Calu3 (cell line): ENCODE results near the gene FBXO28. TPM values are rescaled to one million over a fixed set of nuclear protein-coding genes. Genes with fewer than 3 reads are reported as not detected.
A peak's percentile ranks its signal among the peaks of the same experiment; 100 is the strongest.

ENCODE experiments used
- BruUV-seq: library from RNA; stranded (reverse); fragments of 400-500 nt; replicated peaks from 2 replicates; lab custom pipeline; 2021; lab: Mats Ljungman, UMichigan
- CTCF ChIA-PET: fragments of 300-600 bp; sonication (Branson Sonifier 250); formaldehyde crosslinking; loops from one replicate; lab custom pipeline; 2022; ENCODE audit warnings: antibody characterized with exemption; lab: Charles Lee
- DNase-seq: peaks from one replicate; pipeline ENCODE4 v3.0.0; 2022
- H3K27ac Mint-ChIP-seq: one replicate; pipeline ENCODE4 v1.8.0; 2022; ENCODE audit warnings: mixed read lengths; ENCODE audit not compliant: unreplicated experiment
- H3K27me3 Mint-ChIP-seq: one replicate; pipeline ENCODE4 v1.8.0; 2022; ENCODE audit warnings: mixed read lengths; ENCODE audit not compliant: unreplicated experiment
- H3K36me3 Mint-ChIP-seq: one replicate; pipeline ENCODE4 v1.8.0; 2022; ENCODE audit warnings: mild to moderate bottlenecking, moderate library complexity, mixed read lengths; ENCODE audit not compliant: insufficient read depth, unreplicated experiment
- H3K4me1 Mint-ChIP-seq: one replicate; pipeline ENCODE4 v1.8.0; 2022; ENCODE audit warnings: mild to moderate bottlenecking, low read depth, mixed read lengths; ENCODE audit not compliant: unreplicated experiment
- H3K4me3 Mint-ChIP-seq: one replicate; pipeline ENCODE4 v1.8.0; 2022; ENCODE audit warnings: mild to moderate bottlenecking, low read depth, moderate library complexity, mixed read lengths; ENCODE audit not compliant: unreplicated experiment
- H3K9me3 Mint-ChIP-seq: one replicate; pipeline ENCODE4 v1.8.0; 2022; ENCODE audit warnings: low read depth, mixed read lengths; ENCODE audit not compliant: unreplicated experiment
- CTCF ChIP-seq: fragments of 200-600 bp; IDR thresholded peaks from one replicate; pipeline ENCODE4 v1.8.0; 2022; ENCODE audit warnings: antibody characterized with exemption; ENCODE audit not compliant: unreplicated experiment
- intact Hi-C: fragments of 100-400 bp; cut with micrococcal nuclease; formaldehyde crosslinking; loops from one replicate; pipeline ENCODE4 v1.10.0; 2022; ENCODE audit not compliant: unreplicated experiment
- total RNA-seq: library from RNA; stranded (reverse); gene quantifications from 2 replicates; pipeline ENCODE4 v1.2.3, GENCODE V29; 2022

Gene FBXO28
- total RNA-seq, 1 experiment from 2014 or later = 100 TPM

GRCh38 chr1:224162768-224163167, 48.9 kb downstream of the FBXO28 start:
- Mint-ChIP-seq H3K4me1 (no peaks in the 10 kb centered on the region), H3K9me3 (no peaks in the 10 kb centered on the region), H3K27ac (no peak overlapping the region), H3K36me3 (peaks cover 38% of the 10 kb centered on the region), H3K4me3 (no peak overlapping the region), H3K27me3 (no peaks in the 10 kb centered on the region)
- BruUV-seq = no TSS peak
- no peak for DNase-seq
- intact Hi-C loops = loop anchor here (10.0 kb wide), 2 partner anchors 102 to 142 kb away; no protein-coding TSS in a partner anchor
- TF ChIP-seq CTCF = no peak
- CTCF ChIA-PET = interaction anchor here (0.6 kb wide), 3 partner anchors 8 to 181 kb away, joined by 3 read pairs; no protein-coding TSS in a partner anchor

- CTCF ChIA-PET = interaction anchor here (0.6 kb wide), 2 partner anchors 8 to 17 kb away, joined by 3 read pairs; no protein-coding TSS in a partner anchor
- Mint-ChIP-seq H3K9me3 (no peaks in the 10 kb centered on the region), H3K27me3 (no peaks in the 10 kb centered on the region), H3K27ac (no peak overlapping the region), H3K4me3 (no peak overlapping the region), H3K4me1 (no peaks in the 10 kb centered on the region), H3K36me3 (peaks cover 33% of the 10 kb centered on the region)
- TF ChIP-seq CTCF = no peak
- no peak for DNase-seq
- BruUV-seq = no TSS peak
- intact Hi-C loops = loop anchor here (10.0 kb wide), 2 partner anchors 101 to 141 kb away; no protein-coding TSS in a partner anchor
These were observed 49.4 kb downstream of the FBXO28 start for GRCh38 chr1:224163311-224163710.

GRCh38 chr1:224168859-224169380, 55.0 kb downstream of the FBXO28 start:
- peak; percentile 38 for DNase-seq

GRCh38 chr1:224169718-224170270, 55.9 kb downstream of the FBXO28 start:
- TF ChIP-seq CTCF = no peak
- peaks cover 22% of the 10 kb centered on the region for H3K4me1 Mint-ChIP-seq
- DNase-seq = no peak
- intact Hi-C loops = loop anchor here (10.0 kb wide), 2 partner anchors 95 to 135 kb away; no protein-coding TSS in a partner anchor
- H3K27me3 Mint-ChIP-seq = no peaks in the 10 kb centered on the region
- H3K4me3 Mint-ChIP-seq = no peak overlapping the region
- no peak overlapping the region for H3K27ac Mint-ChIP-seq
- BruUV-seq = no TSS peak
- H3K36me3 Mint-ChIP-seq = peaks cover 5% of the 10 kb centered on the region
- CTCF ChIA-PET = interaction anchor here (0.5 to 1.6 kb wide), 6 partner anchors 10 to 981 kb away, joined by 3 to 9 read pairs (median 5); no protein-coding TSS in a partner anchor
- no peaks in the 10 kb centered on the region for H3K9me3 Mint-ChIP-seq

More at GRCh38 chr1:224168859-224169380, 55.0 kb downstream of the FBXO28 start:
- CTCF ChIA-PET = interaction anchor here (0.8 to 1.6 kb wide), 6 partner anchors 10 to 53 kb away, joined by 3 to 9 read pairs (median 5); no protein-coding TSS in a partner anchor
- Mint-ChIP-seq H3K27ac (peak overlapping the region; percentile 65), H3K4me3 (no peak overlapping the region), H3K27me3 (no peaks in the 10 kb centered on the region), H3K4me1 (peaks cover 22% of the 10 kb centered on the region), H3K36me3 (peaks cover 5% of the 10 kb centered on the region), H3K9me3 (no peaks in the 10 kb centered on the region)
- no peak for TF ChIP-seq CTCF
- intact Hi-C loops = loop anchor here (10.0 kb wide), 2 partner anchors 96 to 136 kb away; no protein-coding TSS in a partner anchor
- BruUV-seq = no TSS peak
